Tibial artery (tissue), 4 donors: Measurements from ENCODE around the gene AMACR.

Experiments used
- DNase-seq, 2 donors: peaks; one replicate each; pipeline ENCODE4 v3.0.0-alpha.2; 2019
- H3K27ac ChIP-seq, 2 donors: fragments of 200-600 bp; sonication (generic) in 1 of 2; 1 replicate in 1 of 2; 2 replicates in 1 of 2; pipeline ENCODE4 v1.5.1; 2018 to 2019; ENCODE audit warnings: mild to moderate bottlenecking in 1 of 2
- H3K27me3 ChIP-seq, 2 donors: fragments of 200-600 bp; sonication (generic) in 1 of 2; one replicate each; pipeline versions ENCODE4 v1.5.1 to v1.6.0; 2016 to 2019
- H3K36me3 ChIP-seq, 3 donors: fragments of 200-600 bp; sonication (generic) in 2 of 3; one replicate each; pipeline ENCODE4 v1.5.1; 2016 to 2019; ENCODE audit warnings: mild to moderate bottlenecking in 2 of 3
- H3K4me1 ChIP-seq, 4 donors: fragments of 200-600 bp; sonication (generic) in 2 of 4; 1 replicate in 3 of 4; 2 replicates in 1 of 4; pipeline ENCODE4 v1.5.1; 2016 to 2019
- H3K4me3 ChIP-seq, 2 donors: fragments of 200-600 bp; sonication (generic) in 1 of 2; 1 replicate in 1 of 2; 2 replicates in 1 of 2; pipeline ENCODE4 v1.5.1; 2018 to 2019; ENCODE audit warnings: mild to moderate bottlenecking in 2 of 2
- H3K9me3 ChIP-seq, 3 donors: fragments of 200-600 bp; sonication (generic) in 1 of 3; one replicate each; pipeline ENCODE4 v1.5.1; 2016 to 2019
- intact Hi-C: fragments of 100-400 bp; cut with DNase I; formaldehyde crosslinking; loops from one replicate; pipeline ENCODE4 v1.15.0; 2023; ENCODE audit warnings: low total_unique reads
- TF ChIP-seq, protein P1 (sequence below), 2 experiments: fragments of 200-600 bp in 1 of 2; fragments of 450-650 bp in 1 of 2; IDR thresholded peaks; one replicate each; pipeline ENCODE4 v1.5.1; 2017 to 2019; ENCODE audit warnings: antibody characterized with exemption in 2 of 2, mild to moderate bottlenecking in 1 of 2, moderate library complexity in 1 of 2

Gene AMACR

DNA sequence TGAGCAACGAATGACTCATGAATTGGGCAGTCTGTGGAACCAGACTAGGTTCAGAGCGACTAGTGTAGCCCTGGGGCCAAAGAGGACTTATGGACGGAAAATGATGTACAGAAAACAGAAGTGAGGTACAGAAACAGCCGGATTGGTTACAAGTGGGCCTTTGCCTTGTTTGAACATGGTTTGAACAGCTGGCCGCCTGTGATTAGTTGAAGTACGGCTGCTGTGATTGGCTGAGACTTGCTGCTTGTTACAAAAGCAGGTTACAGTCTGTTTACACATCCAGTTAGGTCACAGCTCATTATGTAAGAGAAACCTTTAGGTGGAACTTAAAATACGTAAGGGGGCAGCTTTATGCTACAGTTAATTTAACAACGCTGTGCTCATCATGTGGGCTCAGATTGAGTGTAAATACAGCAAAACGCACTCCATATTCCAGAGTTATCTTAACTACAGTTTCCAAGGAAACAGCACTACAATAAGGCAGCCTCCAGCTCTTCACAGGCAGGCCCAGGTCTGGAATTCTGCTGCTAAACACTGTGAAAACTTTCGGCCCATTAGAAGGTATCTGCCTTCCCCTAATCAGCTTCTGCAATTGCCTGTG is 6.5 kb downstream of the AMACR start:
- Histone ChIP-seq H3K4me1 (peaks cover 0 to 10% (median 3%) of the 10 kb centered on the region in 4 donors), H3K9me3 (no peaks in the 10 kb centered on the region), H3K27me3 (no peaks in the 10 kb centered on the region), H3K4me3 (no peak overlapping the region), H3K27ac (no peak overlapping the region), H3K36me3 (peaks cover 0 to 20% (median 5%) of the 10 kb centered on the region in 3 donors)
- TF ChIP-seq, protein P1, sequence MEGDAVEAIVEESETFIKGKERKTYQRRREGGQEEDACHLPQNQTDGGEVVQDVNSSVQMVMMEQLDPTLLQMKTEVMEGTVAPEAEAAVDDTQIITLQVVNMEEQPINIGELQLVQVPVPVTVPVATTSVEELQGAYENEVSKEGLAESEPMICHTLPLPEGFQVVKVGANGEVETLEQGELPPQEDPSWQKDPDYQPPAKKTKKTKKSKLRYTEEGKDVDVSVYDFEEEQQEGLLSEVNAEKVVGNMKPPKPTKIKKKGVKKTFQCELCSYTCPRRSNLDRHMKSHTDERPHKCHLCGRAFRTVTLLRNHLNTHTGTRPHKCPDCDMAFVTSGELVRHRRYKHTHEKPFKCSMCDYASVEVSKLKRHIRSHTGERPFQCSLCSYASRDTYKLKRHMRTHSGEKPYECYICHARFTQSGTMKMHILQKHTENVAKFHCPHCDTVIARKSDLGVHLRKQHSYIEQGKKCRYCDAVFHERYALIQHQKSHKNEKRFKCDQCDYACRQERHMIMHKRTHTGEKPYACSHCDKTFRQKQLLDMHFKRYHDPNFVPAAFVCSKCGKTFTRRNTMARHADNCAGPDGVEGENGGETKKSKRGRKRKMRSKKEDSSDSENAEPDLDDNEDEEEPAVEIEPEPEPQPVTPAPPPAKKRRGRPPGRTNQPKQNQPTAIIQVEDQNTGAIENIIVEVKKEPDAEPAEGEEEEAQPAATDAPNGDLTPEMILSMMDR (IDR thresholded peaks at IDR 0.05) = no peak
- no peak for DNase-seq
- intact Hi-C loops = no loop called here

DNA sequence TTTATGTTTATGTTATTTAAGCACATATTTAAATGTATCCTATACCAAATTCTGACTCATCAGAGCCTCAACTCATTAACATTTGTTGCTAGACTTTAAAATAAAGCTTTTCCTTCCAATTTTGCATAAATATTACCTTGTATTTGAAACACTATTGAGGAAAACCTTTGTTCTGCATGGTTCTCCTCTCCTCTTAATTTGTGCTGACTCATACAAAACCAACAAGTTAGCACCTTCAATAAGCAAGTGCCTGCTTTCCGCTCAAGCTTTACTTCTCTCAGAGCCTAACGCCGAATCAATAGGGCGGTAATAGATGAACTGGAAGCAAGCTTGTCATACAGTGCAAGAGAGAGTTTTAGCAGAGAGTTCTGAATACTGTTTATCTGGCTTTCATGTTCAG is 7.9 kb downstream of the AMACR start:
- Histone ChIP-seq H3K4me1 (peaks cover 0 to 6% (median 3%) of the 10 kb centered on the region in 4 donors), H3K4me3 (no peak overlapping the region), H3K36me3 (peaks cover 0 to 20% (median 5%) of the 10 kb centered on the region in 3 donors), H3K9me3 (no peaks in the 10 kb centered on the region), H3K27ac (no peak overlapping the region), H3K27me3 (no peaks in the 10 kb centered on the region)
- TF ChIP-seq, protein P1 (IDR thresholded peaks at IDR 0.05) = no peak
- intact Hi-C loops = no loop called here
- DNase-seq = no peak

DNA sequence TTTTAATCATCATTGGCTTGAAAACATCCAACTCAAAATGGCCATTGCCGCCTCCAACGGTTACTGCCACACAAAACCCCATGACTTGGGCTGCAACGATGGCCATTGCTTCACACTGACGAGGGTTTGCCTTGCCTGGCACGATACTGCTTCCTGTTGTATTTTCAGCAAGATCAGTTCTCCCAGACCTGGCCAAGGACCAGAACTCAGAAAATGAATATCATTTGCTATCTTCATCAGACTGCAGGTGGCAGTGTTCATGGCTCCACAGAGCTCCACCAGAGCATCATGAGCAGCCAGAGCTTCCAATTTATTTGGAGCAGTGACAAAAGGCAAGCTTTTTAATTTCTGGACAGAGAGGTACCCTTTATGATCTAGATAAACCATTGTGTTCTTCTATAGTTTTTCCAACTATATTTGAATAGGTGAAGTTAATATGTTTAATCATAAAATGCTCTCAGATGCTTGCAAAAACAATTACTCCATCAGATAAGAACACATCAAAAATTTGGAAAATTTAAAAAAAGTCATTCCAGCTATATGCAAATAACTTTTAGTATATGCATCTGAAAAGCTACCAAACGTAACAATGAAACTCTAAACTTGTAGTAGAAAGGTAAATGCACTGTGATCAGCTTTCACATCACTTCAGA is 10.4 kb downstream of the AMACR start:
- no peaks in the 10 kb centered on the region for H3K9me3 ChIP-seq
- H3K27ac ChIP-seq = peak overlapping the region in 1 of 2 donors; percentile 8
- no peak overlapping the region for H3K4me3 ChIP-seq
- peaks cover 0 to 12% (median 10%) of the 10 kb centered on the region in 3 donors for H3K36me3 ChIP-seq
- intact Hi-C loops = no loop called here
- DNase-seq = peak; percentile 80 to 87
- TF ChIP-seq, protein P1 (IDR thresholded peaks at IDR 0.05) = peak; percentile 48 to 55
- no peaks in the 10 kb centered on the region for H3K27me3 ChIP-seq
- peaks cover 0 to 6% (median 3%) of the 10 kb centered on the region in 4 donors for H3K4me1 ChIP-seq

DNA sequence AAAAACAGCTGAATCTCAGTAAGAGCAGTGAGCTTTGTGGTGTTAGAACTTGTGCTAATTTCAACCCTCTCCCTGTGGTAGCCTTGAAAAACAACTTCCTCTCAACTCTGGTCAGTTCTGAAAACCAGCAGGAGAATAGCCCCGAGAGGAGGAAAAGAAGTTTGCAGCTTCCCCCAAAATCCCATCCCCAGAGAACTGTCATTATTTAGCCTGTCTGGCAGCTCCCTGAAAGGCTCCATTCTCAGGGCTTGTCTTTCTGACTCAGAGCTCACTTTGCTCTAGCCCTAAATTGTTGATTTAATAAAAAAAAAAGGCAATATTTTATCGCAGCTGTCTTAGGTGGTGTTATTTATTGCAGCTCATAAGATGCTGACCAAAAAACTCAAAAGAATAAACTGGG is 12.0 kb downstream of the AMACR start:
- intact Hi-C loops = no loop called here
- Histone ChIP-seq H3K4me1 (peaks cover 0 to 6% (median 3%) of the 10 kb centered on the region in 4 donors), H3K36me3 (peaks cover 0 to 11% (median 10%) of the 10 kb centered on the region in 3 donors), H3K27me3 (no peaks in the 10 kb centered on the region), H3K9me3 (no peaks in the 10 kb centered on the region), H3K27ac (no peak overlapping the region), H3K4me3 (no peak overlapping the region)
- TF ChIP-seq, protein P1 (IDR thresholded peaks at IDR 0.05) = no peak
- DNase-seq = no peak

DNA sequence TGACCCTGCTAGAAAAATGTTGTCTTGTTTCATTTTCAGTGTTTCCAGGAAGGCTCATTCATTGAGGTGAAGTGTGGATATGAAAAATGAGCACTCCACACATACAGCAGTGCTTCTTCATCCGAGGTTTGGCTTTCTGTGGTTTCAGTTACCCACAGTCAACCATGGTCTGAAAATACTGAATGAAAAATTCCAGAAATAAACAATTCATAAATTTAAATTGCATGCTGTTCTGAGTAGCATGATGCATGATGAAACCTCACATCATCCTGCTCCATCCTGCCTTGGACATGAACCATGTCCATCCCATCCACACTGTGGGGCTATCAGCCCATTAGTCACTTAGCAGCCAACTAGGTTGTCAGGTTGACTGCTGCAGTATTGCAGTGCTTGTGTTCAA is 13.0 kb downstream of the AMACR start:
- H3K36me3 ChIP-seq = peaks cover 0 to 11% (median 10%) of the 10 kb centered on the region in 3 donors
- TF ChIP-seq, protein P1 (IDR thresholded peaks at IDR 0.05) = no peak
- no peak overlapping the region for H3K27ac ChIP-seq
- intact Hi-C loops = no loop called here
- DNase-seq = no peak
- H3K27me3 ChIP-seq = no peaks in the 10 kb centered on the region
- H3K9me3 ChIP-seq = no peaks in the 10 kb centered on the region
- H3K4me3 ChIP-seq = no peak overlapping the region
- H3K4me1 ChIP-seq = peaks cover 0 to 6% (median 3%) of the 10 kb centered on the region in 4 donors
